ENCODE data around the gene ALS2CL.

Gene ALS2CL

GRCh38 chr3:46714728-46715506 is 21.4 kb upstream of the ALS2CL start:
- TF ChIP-seq CTCF (IDR thresholded peaks at IDR 0.05): no peak
- no peak overlapping the region for H3K27ac ChIP-seq

GRCh38 chr3:46713898-46714552 is 20.5 kb upstream of the ALS2CL start:
- H3K36me3 ChIP-seq: no peaks in the 10 kb centered on the region
- H3K27ac ChIP-seq: no peak overlapping the region
- no peaks in the 10 kb centered on the region for H3K4me1 ChIP-seq (ENCODE audit: control insufficient read depth in 1 of 2, insufficient read depth in 1 of 2, low read depth in 1 of 2, low read length in 1 of 2)
- no peak overlapping the region for H3K4me3 ChIP-seq (ENCODE audit: low read depth in 1 of 2, low read length in 1 of 2)
- peaks cover 14% of the 10 kb centered on the region for H3K27me3 ChIP-seq
- H3K9me3 ChIP-seq: no peaks in the 10 kb centered on the region
- TF ChIP-seq CTCF (IDR thresholded peaks at IDR 0.05): no peak

More at GRCh38 chr3:46714728-46715506, 21.4 kb upstream of the ALS2CL start:
- H3K9me3 ChIP-seq: no peaks in the 10 kb centered on the region
- no peaks in the 10 kb centered on the region for H3K36me3 ChIP-seq
- H3K4me3 ChIP-seq (ENCODE audit: low read depth in 1 of 2, low read length in 1 of 2): no peak overlapping the region
- H3K4me1 ChIP-seq (ENCODE audit: control insufficient read depth in 1 of 2, insufficient read depth in 1 of 2, low read depth in 1 of 2, low read length in 1 of 2): no peaks in the 10 kb centered on the region
- peaks cover 21% of the 10 kb centered on the region for H3K27me3 ChIP-seq

GRCh38 chr3:46713050-46713897 is 19.8 kb upstream of the ALS2CL start:
- no peaks in the 10 kb centered on the region for H3K4me1 ChIP-seq (ENCODE audit: control insufficient read depth in 1 of 2, insufficient read depth in 1 of 2, low read depth in 1 of 2, low read length in 1 of 2)
- no peak overlapping the region for H3K4me3 ChIP-seq (ENCODE audit: low read depth in 1 of 2, low read length in 1 of 2)
- H3K27ac ChIP-seq: no peak overlapping the region
- TF ChIP-seq CTCF (IDR thresholded peaks at IDR 0.05): no peak
- H3K27me3 ChIP-seq: peaks cover 6% of the 10 kb centered on the region
- H3K36me3 ChIP-seq: no peaks in the 10 kb centered on the region
- H3K9me3 ChIP-seq: no peaks in the 10 kb centered on the region

GRCh38 chr3:46712191-46713049 is 18.9 kb upstream of the ALS2CL start:
- Histone ChIP-seq H3K27ac (no peak overlapping the region), H3K27me3 (no peaks in the 10 kb centered on the region), H3K36me3 (no peaks in the 10 kb centered on the region), H3K4me1 (ENCODE audit: control insufficient read depth in 1 of 2, insufficient read depth in 1 of 2, low read depth in 1 of 2, low read length in 1 of 2) (no peaks in the 10 kb centered on the region), H3K4me3 (ENCODE audit: low read depth in 1 of 2, low read length in 1 of 2) (no peak overlapping the region), H3K9me3 (no peaks in the 10 kb centered on the region)
- TF ChIP-seq CTCF (IDR thresholded peaks at IDR 0.05): no peak

- no peaks in the 10 kb centered on the region for H3K4me1 ChIP-seq (ENCODE audit: control insufficient read depth in 1 of 2, insufficient read depth in 1 of 2, low read depth in 1 of 2, low read length in 1 of 2)
- no peaks in the 10 kb centered on the region for H3K27me3 ChIP-seq
- H3K36me3 ChIP-seq: no peaks in the 10 kb centered on the region
- no peaks in the 10 kb centered on the region for H3K9me3 ChIP-seq
- no peak for TF ChIP-seq CTCF (IDR thresholded peaks at IDR 0.05)
- no peak overlapping the region for H3K4me3 ChIP-seq (ENCODE audit: low read depth in 1 of 2, low read length in 1 of 2)
- no peak overlapping the region for H3K27ac ChIP-seq
Measured at GRCh38 chr3:46711760-46712159, 18.3 kb upstream of the ALS2CL start.
